GM23338 (cell line): ENCODE measurements around the gene SLC66A2. TPM values are rescaled to one million over a fixed set of nuclear protein-coding genes. Genes with fewer than 3 reads are reported as not detected.

Source experiments
- ATAC-seq: fragments of 200-7000 bp; cut with Tn5 transposase; 3 replicates; pipeline ENCODE4 v1.9.1; 2020
- DNase-seq: peaks from one replicate; pipeline ENCODE4 v3.0.0-alpha.2; 2015; ENCODE audit warnings: low spot score
- H2AFZ ChIP-seq: fragments of 200-600 bp; sonication (generic); 2 replicates; pipeline ENCODE4 v1.8.0; 2016; ENCODE audit warnings: antibody characterized with exemption, mild to moderate bottlenecking, moderate library complexity
- H3F3A ChIP-seq: fragments of 200-600 bp; sonication (generic); replicated peaks from 2 replicates; pipeline ENCODE4 v1.8.0; 2017; ENCODE audit warnings: antibody characterized with exemption, mixed run types, low read depth
- H3K27ac ChIP-seq: fragments of 200-600 bp; sonication (generic); 2 replicates; pipeline ENCODE4 v1.6.1; 2016; ENCODE audit warnings: low read depth
- H3K27me3 ChIP-seq: fragments of 200-600 bp; sonication (generic); 2 replicates; pipeline ENCODE4 v1.8.0; 2016; ENCODE audit warnings: mild to moderate bottlenecking, mixed run types, moderate library complexity; ENCODE audit not compliant: insufficient read depth
- H3K36me3 ChIP-seq: fragments of 200-600 bp; sonication (generic); 2 replicates; pipeline ENCODE4 v1.8.0; 2016; ENCODE audit warnings: mild to moderate bottlenecking; ENCODE audit not compliant: insufficient read depth
- H3K4me1 ChIP-seq: fragments of 200-600 bp; sonication (generic); 2 replicates; pipeline ENCODE4 v1.8.0; 2016; ENCODE audit warnings: mild to moderate bottlenecking, moderate library complexity; ENCODE audit not compliant: insufficient read depth
- H3K4me2 ChIP-seq: fragments of 200-600 bp; sonication (generic); 2 replicates; pipeline ENCODE4 v1.7.1; 2017; ENCODE audit warnings: mixed run types
- H3K4me3 ChIP-seq: fragments of 200-600 bp; sonication (generic); 2 replicates; pipeline ENCODE4 v1.6.1; 2016; ENCODE audit warnings: mixed run types
- H3K79me2 ChIP-seq: fragments of 200-600 bp; sonication (generic); replicated peaks from 2 replicates; pipeline ENCODE4 v1.8.0; 2017; ENCODE audit warnings: mild to moderate bottlenecking; ENCODE audit not compliant: insufficient read depth
- H3K9me2 ChIP-seq: fragments of 200-600 bp; sonication (generic); 2 replicates; pipeline ENCODE4 v1.8.0; 2017; ENCODE audit not compliant: insufficient read depth
- H4K20me1 ChIP-seq: fragments of 200-600 bp; sonication (generic); replicated peaks from 2 replicates; pipeline ENCODE4 v1.8.0; 2017; ENCODE audit warnings: mild to moderate bottlenecking; ENCODE audit not compliant: insufficient read depth
- H3K27ac Mint-ChIP-seq: 2 replicates; pipeline ENCODE4 v1.8.0; 2020; ENCODE audit warnings: inconsistent platforms, mild to moderate bottlenecking, moderate library complexity, mixed read lengths
- H3K27me3 Mint-ChIP-seq: 3 replicates; pipeline ENCODE4 v1.8.0; 2022; ENCODE audit warnings: low read depth, mild to moderate bottlenecking, moderate library complexity, mixed read lengths, inconsistent platforms; ENCODE audit not compliant: insufficient read depth, poor library complexity
- H3K36me3 Mint-ChIP-seq: 3 replicates; pipeline ENCODE4 v1.8.0; 2021; ENCODE audit warnings: low read depth, mild to moderate bottlenecking, inconsistent platforms, moderate library complexity, mixed read lengths
- H3K4me1 Mint-ChIP-seq: 3 replicates; pipeline ENCODE4 v1.8.0; 2020; ENCODE audit warnings: mild to moderate bottlenecking, inconsistent platforms, mixed read lengths
- H3K4me3 Mint-ChIP-seq: 3 replicates; pipeline ENCODE4 v1.8.0; 2021; ENCODE audit warnings: moderate library complexity, mild to moderate bottlenecking, inconsistent platforms, mixed read lengths
- H3K9me3 Mint-ChIP-seq: 3 replicates; pipeline ENCODE4 v1.8.0; 2020; ENCODE audit warnings: moderate library complexity, mild to moderate bottlenecking, inconsistent platforms, mixed read lengths
- CREB1 ChIP-seq: fragments of 250-450 bp; sonication (Bioruptor Pico); IDR thresholded peaks from 2 replicates; pipeline ENCODE4 v1.5.0; 2020; ENCODE audit warnings: low read depth, mild to moderate bottlenecking, moderate library complexity
- EZH2 ChIP-seq: fragments of 200-600 bp; sonication (generic); IDR thresholded peaks from one replicate; pipeline ENCODE4 v1.8.0; 2017; ENCODE audit warnings: antibody characterized with exemption, mild to moderate bottlenecking, low read depth; ENCODE audit not compliant: unreplicated experiment
- EZH2phosphoT487 ChIP-seq: fragments of 200-600 bp; sonication (generic); IDR thresholded peaks from one replicate; pipeline ENCODE4 v1.8.1; 2018; ENCODE audit warnings: antibody characterized with exemption; ENCODE audit not compliant: unreplicated experiment
- JUNB ChIP-seq: IDR thresholded peaks from one replicate; pipeline ENCODE4 v1.6.1; 2016; ENCODE audit warnings: antibody characterized with exemption; ENCODE audit not compliant: unreplicated experiment
- NANOG ChIP-seq: IDR thresholded peaks from 2 replicates; pipeline ENCODE4 v1.6.1; 2016; ENCODE audit warnings: antibody characterized with exemption, borderline replicate concordance
- POLR2AphosphoS5 ChIP-seq: IDR thresholded peaks from 2 replicates; pipeline ENCODE4 v1.6.1; 2016; ENCODE audit warnings: antibody characterized with exemption, low read depth
- STAT1 ChIP-seq: IDR thresholded peaks from one replicate; pipeline ENCODE4 v1.6.1; 2016; ENCODE audit warnings: antibody characterized with exemption; ENCODE audit not compliant: unreplicated experiment
- ZNF114 ChIP-seq: fragments of 250-450 bp; sonication (Bioruptor Pico); IDR thresholded peaks from 2 replicates; pipeline ENCODE4 v1.5.0; 2020; ENCODE audit warnings: mild to moderate bottlenecking, moderate library complexity
- ZNF331 ChIP-seq: fragments of 250-450 bp; sonication (Bioruptor Pico); IDR thresholded peaks from 2 replicates; pipeline ENCODE4 v1.5.0; 2020; ENCODE audit warnings: low read depth, mild to moderate bottlenecking, moderate library complexity
- polyA plus RNA-seq: library from polyadenylated mRNA; unstranded; fragments of >200 nt; fragmentation: Nextera tagmentation; extraction: Ambion mirVana; gene quantifications from 2 replicates; pipeline ENCODE4 v1.2.1, GENCODE V29; 2016
- total RNA-seq: library from RNA; depleted of rRNA; stranded (reverse); fragments of >200 nt; shearing (Covaris generic); gene quantifications from 2 replicates; pipeline ENCODE4 v1.2.3, GENCODE V29; 2014
- TF ChIP-seq, protein P1 (sequence below), 2 experiments: fragments of 200-600 bp in 1 of 2; sonication (generic) in 1 of 2; conservative IDR thresholded peaks; 2 replicates each; pipeline versions ENCODE4 v1.5.1 to v1.6.1; 2016 to 2017; ENCODE audit warnings: antibody characterized with exemption in 2 of 2, low read depth in 2 of 2, mild to moderate bottlenecking in 2 of 2, moderate library complexity in 1 of 2
- TF ChIP-seq, protein P2 (sequence below): IDR thresholded peaks from one replicate; pipeline ENCODE4 v1.6.1; 2018; ENCODE audit warnings: antibody characterized with exemption; ENCODE audit not compliant: unreplicated experiment
- TF ChIP-seq, protein P3 (sequence below): fragments of 250-450 bp; sonication (Bioruptor Pico); IDR thresholded peaks from 2 replicates; pipeline ENCODE4 v1.5.0; 2020; ENCODE audit warnings: mild to moderate bottlenecking, moderate library complexity
- TF ChIP-seq, protein P4 (sequence below): IDR thresholded peaks from 2 replicates; pipeline ENCODE4 v1.6.1; 2016; ENCODE audit warnings: antibody characterized with exemption

The SLC66A2 gene
- total and polyA plus RNA-seq, 2 experiments from 2014 or later = 4.0 to 18.1 TPM

DNA sequence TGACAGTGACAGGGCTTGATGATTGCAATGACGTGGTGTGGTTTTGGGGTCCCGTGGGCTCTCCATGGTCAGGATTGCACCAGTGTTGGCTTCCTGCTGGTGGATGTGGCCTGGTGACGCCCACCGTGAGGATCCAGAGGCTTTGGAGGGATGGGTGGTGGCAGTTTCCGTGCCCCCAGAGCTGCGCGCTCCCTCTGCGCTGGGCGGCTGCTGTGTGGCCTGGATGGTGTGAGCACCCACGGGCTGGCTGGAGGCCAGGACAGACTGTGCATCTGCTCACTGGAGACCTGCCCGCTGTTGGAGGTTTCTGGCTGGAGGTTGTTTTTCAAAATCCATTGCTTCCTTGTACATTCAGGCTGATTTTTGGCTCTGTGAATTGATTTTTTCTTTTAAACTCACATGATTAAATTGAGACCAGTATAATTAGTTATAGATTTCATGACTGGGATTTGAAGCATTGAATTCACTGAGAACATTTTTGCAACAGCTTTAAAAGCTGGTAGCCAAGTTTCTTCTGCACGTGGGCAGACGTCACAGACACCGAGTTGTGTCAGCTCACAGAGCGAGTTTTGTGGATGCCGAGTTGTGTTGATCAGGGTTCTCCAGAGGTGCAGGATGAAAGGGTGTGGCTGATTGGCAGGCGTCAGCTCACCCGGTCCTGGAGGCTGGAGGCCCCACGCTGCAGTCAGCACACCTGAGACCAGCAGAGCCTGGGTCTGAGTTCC is 81.0 kb downstream of the SLC66A2 start:
- H3K27me3 Mint-ChIP-seq = peaks cover 13% of the 10 kb centered on the region
- no peak for TF ChIP-seq EZH2
- TF ChIP-seq, protein P1, sequence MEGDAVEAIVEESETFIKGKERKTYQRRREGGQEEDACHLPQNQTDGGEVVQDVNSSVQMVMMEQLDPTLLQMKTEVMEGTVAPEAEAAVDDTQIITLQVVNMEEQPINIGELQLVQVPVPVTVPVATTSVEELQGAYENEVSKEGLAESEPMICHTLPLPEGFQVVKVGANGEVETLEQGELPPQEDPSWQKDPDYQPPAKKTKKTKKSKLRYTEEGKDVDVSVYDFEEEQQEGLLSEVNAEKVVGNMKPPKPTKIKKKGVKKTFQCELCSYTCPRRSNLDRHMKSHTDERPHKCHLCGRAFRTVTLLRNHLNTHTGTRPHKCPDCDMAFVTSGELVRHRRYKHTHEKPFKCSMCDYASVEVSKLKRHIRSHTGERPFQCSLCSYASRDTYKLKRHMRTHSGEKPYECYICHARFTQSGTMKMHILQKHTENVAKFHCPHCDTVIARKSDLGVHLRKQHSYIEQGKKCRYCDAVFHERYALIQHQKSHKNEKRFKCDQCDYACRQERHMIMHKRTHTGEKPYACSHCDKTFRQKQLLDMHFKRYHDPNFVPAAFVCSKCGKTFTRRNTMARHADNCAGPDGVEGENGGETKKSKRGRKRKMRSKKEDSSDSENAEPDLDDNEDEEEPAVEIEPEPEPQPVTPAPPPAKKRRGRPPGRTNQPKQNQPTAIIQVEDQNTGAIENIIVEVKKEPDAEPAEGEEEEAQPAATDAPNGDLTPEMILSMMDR (conservative IDR thresholded peaks at IDR 0.05; ENCODE audit: low read depth in 2 of 2) = no peak
- TF ChIP-seq, protein P2, sequence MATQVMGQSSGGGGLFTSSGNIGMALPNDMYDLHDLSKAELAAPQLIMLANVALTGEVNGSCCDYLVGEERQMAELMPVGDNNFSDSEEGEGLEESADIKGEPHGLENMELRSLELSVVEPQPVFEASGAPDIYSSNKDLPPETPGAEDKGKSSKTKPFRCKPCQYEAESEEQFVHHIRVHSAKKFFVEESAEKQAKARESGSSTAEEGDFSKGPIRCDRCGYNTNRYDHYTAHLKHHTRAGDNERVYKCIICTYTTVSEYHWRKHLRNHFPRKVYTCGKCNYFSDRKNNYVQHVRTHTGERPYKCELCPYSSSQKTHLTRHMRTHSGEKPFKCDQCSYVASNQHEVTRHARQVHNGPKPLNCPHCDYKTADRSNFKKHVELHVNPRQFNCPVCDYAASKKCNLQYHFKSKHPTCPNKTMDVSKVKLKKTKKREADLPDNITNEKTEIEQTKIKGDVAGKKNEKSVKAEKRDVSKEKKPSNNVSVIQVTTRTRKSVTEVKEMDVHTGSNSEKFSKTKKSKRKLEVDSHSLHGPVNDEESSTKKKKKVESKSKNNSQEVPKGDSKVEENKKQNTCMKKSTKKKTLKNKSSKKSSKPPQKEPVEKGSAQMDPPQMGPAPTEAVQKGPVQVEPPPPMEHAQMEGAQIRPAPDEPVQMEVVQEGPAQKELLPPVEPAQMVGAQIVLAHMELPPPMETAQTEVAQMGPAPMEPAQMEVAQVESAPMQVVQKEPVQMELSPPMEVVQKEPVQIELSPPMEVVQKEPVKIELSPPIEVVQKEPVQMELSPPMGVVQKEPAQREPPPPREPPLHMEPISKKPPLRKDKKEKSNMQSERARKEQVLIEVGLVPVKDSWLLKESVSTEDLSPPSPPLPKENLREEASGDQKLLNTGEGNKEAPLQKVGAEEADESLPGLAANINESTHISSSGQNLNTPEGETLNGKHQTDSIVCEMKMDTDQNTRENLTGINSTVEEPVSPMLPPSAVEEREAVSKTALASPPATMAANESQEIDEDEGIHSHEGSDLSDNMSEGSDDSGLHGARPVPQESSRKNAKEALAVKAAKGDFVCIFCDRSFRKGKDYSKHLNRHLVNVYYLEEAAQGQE = no peak
- no peak for TF ChIP-seq NANOG
- no peak for TF ChIP-seq POLR2AphosphoS5
- no peak for TF ChIP-seq EZH2phosphoT487
- TF ChIP-seq, protein P3, sequence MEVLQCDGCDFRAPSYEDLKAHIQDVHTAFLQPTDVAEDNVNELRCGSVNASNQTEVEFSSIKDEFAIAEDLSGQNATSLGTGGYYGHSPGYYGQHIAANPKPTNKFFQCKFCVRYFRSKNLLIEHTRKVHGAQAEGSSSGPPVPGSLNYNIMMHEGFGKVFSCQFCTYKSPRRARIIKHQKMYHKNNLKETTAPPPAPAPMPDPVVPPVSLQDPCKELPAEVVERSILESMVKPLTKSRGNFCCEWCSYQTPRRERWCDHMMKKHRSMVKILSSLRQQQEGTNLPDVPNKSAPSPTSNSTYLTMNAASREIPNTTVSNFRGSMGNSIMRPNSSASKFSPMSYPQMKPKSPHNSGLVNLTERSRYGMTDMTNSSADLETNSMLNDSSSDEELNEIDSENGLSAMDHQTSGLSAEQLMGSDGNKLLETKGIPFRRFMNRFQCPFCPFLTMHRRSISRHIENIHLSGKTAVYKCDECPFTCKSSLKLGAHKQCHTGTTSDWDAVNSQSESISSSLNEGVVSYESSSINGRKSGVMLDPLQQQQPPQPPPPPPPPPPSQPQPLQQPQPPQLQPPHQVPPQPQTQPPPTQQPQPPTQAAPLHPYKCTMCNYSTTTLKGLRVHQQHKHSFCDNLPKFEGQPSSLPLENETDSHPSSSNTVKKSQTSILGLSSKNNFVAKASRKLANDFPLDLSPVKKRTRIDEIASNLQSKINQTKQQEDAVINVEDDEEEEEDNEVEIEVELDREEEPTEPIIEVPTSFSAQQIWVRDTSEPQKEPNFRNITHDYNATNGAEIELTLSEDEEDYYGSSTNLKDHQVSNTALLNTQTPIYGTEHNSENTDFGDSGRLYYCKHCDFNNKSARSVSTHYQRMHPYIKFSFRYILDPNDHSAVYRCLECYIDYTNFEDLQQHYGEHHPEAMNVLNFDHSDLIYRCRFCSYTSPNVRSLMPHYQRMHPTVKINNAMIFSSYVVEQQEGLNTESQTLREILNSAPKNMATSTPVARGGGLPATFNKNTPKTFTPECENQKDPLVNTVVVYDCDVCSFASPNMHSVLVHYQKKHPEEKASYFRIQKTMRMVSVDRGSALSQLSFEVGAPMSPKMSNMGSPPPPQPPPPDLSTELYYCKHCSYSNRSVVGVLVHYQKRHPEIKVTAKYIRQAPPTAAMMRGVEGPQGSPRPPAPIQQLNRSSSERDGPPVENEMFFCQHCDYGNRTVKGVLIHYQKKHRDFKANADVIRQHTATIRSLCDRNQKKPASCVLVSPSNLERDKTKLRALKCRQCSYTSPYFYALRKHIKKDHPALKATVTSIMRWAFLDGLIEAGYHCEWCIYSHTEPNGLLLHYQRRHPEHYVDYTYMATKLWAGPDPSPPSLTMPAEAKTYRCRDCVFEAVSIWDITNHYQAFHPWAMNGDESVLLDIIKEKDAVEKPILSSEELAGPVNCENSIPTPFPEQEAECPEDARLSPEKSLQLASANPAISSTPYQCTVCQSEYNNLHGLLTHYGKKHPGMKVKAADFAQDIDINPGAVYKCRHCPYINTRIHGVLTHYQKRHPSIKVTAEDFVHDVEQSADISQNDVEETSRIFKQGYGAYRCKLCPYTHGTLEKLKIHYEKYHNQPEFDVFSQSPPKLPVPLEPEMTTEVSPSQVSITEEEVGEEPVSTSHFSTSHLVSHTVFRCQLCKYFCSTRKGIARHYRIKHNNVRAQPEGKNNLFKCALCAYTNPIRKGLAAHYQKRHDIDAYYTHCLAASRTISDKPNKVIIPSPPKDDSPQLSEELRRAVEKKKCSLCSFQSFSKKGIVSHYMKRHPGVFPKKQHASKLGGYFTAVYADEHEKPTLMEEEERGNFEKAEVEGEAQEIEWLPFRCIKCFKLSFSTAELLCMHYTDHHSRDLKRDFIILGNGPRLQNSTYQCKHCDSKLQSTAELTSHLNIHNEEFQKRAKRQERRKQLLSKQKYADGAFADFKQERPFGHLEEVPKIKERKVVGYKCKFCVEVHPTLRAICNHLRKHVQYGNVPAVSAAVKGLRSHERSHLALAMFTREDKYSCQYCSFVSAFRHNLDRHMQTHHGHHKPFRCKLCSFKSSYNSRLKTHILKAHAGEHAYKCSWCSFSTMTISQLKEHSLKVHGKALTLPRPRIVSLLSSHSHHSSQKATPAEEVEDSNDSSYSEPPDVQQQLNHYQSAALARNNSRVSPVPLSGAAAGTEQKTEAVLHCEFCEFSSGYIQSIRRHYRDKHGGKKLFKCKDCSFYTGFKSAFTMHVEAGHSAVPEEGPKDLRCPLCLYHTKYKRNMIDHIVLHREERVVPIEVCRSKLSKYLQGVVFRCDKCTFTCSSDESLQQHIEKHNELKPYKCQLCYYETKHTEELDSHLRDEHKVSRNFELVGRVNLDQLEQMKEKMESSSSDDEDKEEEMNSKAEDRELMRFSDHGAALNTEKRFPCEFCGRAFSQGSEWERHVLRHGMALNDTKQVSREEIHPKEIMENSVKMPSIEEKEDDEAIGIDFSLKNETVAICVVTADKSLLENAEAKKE = no peak
- TF ChIP-seq, protein P4, sequence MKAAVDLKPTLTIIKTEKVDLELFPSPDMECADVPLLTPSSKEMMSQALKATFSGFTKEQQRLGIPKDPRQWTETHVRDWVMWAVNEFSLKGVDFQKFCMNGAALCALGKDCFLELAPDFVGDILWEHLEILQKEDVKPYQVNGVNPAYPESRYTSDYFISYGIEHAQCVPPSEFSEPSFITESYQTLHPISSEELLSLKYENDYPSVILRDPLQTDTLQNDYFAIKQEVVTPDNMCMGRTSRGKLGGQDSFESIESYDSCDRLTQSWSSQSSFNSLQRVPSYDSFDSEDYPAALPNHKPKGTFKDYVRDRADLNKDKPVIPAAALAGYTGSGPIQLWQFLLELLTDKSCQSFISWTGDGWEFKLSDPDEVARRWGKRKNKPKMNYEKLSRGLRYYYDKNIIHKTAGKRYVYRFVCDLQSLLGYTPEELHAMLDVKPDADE = no peak
- no peak for TF ChIP-seq STAT1
- no peak for TF ChIP-seq ZNF114 (CRISPR knock-in tag)
- TF ChIP-seq CREB1 (CRISPR knock-in tag) = no peak
- no peak for TF ChIP-seq JUNB
- TF ChIP-seq ZNF331 (CRISPR knock-in tag) = no peak
- peaks cover 2% of the 10 kb centered on the region for H3K4me1 Mint-ChIP-seq
- H3K4me3 Mint-ChIP-seq = no peak overlapping the region
- Histone ChIP-seq H3K4me2 (no peak overlapping the region), H3K36me3 (no peaks in the 10 kb centered on the region), H3K79me2 (no peaks in the 10 kb centered on the region), H3K27me3 (no peaks in the 10 kb centered on the region), H2AFZ (no peak overlapping the region), H3K27ac (no peak overlapping the region), H3F3A (no peaks in the 10 kb centered on the region), H3K4me3 (no peak overlapping the region), H4K20me1 (no peaks in the 10 kb centered on the region), H3K9me2 (no peaks in the 10 kb centered on the region), H3K4me1 (no peaks in the 10 kb centered on the region)
- no peak overlapping the region for H3K27ac Mint-ChIP-seq
- DNase-seq = no peak
- no peak for ATAC-seq
- no peaks in the 10 kb centered on the region for H3K9me3 Mint-ChIP-seq
- H3K36me3 Mint-ChIP-seq = no peaks in the 10 kb centered on the region
